Measurements from ENCODE around the gene COMMD10. TPM values are rescaled to one million over a fixed set of nuclear protein-coding genes. Genes with fewer than 3 reads are reported as not detected.

Gene COMMD10
- polyA plus RNA-seq, 1 donor (not counting 4 experiments of a cell fraction or from before 2014, with no cell fraction given) = 22.3 TPM

DNA sequence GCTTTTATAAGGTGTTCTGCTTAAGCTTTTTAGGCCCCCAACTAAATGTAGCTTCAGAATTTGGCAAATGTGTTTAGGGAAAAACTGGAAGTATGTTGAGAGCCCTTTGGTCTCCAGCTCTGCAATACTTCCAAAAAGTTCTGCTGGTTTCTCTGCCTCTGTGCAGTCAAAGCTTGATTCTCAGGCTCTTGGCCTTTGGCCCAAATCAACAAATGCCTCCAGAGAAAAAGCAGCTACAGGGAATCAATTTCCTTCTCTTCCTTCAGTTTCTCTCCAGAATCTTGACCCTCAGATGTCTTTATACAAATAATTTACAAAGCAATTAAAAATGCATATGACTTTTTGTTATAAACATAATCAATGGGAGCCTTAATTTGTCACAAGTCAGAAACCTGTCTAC lies 235.7 kb downstream of the COMMD10 start:
- H3K36me3 ChIP-seq (ENCODE audit: control insufficient read depth in 2 of 2, extremely low read depth in 1 of 2, insufficient read depth in 2 of 2, low read length in 2 of 2) = no peaks in the 10 kb centered on the region
- TF ChIP-seq, protein P1, sequence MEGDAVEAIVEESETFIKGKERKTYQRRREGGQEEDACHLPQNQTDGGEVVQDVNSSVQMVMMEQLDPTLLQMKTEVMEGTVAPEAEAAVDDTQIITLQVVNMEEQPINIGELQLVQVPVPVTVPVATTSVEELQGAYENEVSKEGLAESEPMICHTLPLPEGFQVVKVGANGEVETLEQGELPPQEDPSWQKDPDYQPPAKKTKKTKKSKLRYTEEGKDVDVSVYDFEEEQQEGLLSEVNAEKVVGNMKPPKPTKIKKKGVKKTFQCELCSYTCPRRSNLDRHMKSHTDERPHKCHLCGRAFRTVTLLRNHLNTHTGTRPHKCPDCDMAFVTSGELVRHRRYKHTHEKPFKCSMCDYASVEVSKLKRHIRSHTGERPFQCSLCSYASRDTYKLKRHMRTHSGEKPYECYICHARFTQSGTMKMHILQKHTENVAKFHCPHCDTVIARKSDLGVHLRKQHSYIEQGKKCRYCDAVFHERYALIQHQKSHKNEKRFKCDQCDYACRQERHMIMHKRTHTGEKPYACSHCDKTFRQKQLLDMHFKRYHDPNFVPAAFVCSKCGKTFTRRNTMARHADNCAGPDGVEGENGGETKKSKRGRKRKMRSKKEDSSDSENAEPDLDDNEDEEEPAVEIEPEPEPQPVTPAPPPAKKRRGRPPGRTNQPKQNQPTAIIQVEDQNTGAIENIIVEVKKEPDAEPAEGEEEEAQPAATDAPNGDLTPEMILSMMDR (optimal IDR thresholded peaks at IDR 0.05 in 1 of 3, IDR thresholded peaks at IDR 0.05 in 1 of 3, conservative IDR thresholded peaks at IDR 0.05 in 1 of 3; ENCODE audit: extremely low read depth in 1 of 3, insufficient read depth in 2 of 3, low read length in 3 of 3) = no peak
- no peak for TF ChIP-seq EZH2 (IDR thresholded peaks at IDR 0.05; ENCODE audit: low read length)
- no peak overlapping the region for H3K27ac ChIP-seq (ENCODE audit: control insufficient read depth, insufficient read depth, low read length)
- no peaks in the 10 kb centered on the region for H4K20me1 ChIP-seq (ENCODE audit: control insufficient read depth, extremely low read depth, insufficient read depth, low read length)
- H3K27me3 ChIP-seq (ENCODE audit: control insufficient read depth, extremely low read depth, insufficient read depth, low read length) = no peaks in the 10 kb centered on the region
- no peak overlapping the region for H3K9ac ChIP-seq (ENCODE audit: control insufficient read depth, extremely low read depth, insufficient read depth, low read length)
- H3K4me1 ChIP-seq (ENCODE audit: control insufficient read depth, extremely low read depth, insufficient read depth, low read length) = no peaks in the 10 kb centered on the region
- no peak overlapping the region for H2AFZ ChIP-seq (ENCODE audit: control insufficient read depth, low read length)
- H3K4me3 ChIP-seq (ENCODE audit: control insufficient read depth in 2 of 3, extremely low read depth in 1 of 3, insufficient read depth in 2 of 3, low read depth in 1 of 3, low read length in 3 of 3) = no peak overlapping the region
- H3K4me2 ChIP-seq (ENCODE audit: control insufficient read depth, extremely low read depth, insufficient read depth, low read depth, low read length) = no peak overlapping the region
- dilution Hi-C loops (cut with MboI; ENCODE audit: extremely low pct_ligation_motif_present, low sequenced_read_pairs) = no loop called here
- DNase-seq (ENCODE audit: low read depth, low spot score) (no peak), FAIRE-seq (no peak)
- H3K79me2 ChIP-seq (ENCODE audit: control insufficient read depth, insufficient read depth, low read length) = no peaks in the 10 kb centered on the region
- no peaks in the 10 kb centered on the region for H3K9me3 ChIP-seq (ENCODE audit: control insufficient read depth, low read depth, low read length)
- H3K9me1 ChIP-seq (ENCODE audit: control insufficient read depth, extremely low read depth, insufficient read depth, low read length) = no peaks in the 10 kb centered on the region

- Histone ChIP-seq H3K36me3 (ENCODE audit: control insufficient read depth in 2 of 2, extremely low read depth in 1 of 2, insufficient read depth in 2 of 2, low read length in 2 of 2) (no peaks in the 10 kb centered on the region), H3K4me2 (ENCODE audit: control insufficient read depth, extremely low read depth, insufficient read depth, low read depth, low read length) (no peak overlapping the region), H2AFZ (ENCODE audit: control insufficient read depth, low read length) (no peak overlapping the region), H3K4me1 (ENCODE audit: control insufficient read depth, extremely low read depth, insufficient read depth, low read length) (no peaks in the 10 kb centered on the region), H4K20me1 (ENCODE audit: control insufficient read depth, extremely low read depth, insufficient read depth, low read length) (no peaks in the 10 kb centered on the region), H3K4me3 (ENCODE audit: control insufficient read depth in 2 of 3, extremely low read depth in 1 of 3, insufficient read depth in 2 of 3, low read depth in 1 of 3, low read length in 3 of 3) (no peak overlapping the region), H3K79me2 (ENCODE audit: control insufficient read depth, insufficient read depth, low read length) (no peaks in the 10 kb centered on the region), H3K27ac (ENCODE audit: control insufficient read depth, insufficient read depth, low read length) (no peak overlapping the region), H3K9me3 (ENCODE audit: control insufficient read depth, low read depth, low read length) (no peaks in the 10 kb centered on the region), H3K27me3 (ENCODE audit: control insufficient read depth, extremely low read depth, insufficient read depth, low read length) (no peaks in the 10 kb centered on the region), H3K9ac (ENCODE audit: control insufficient read depth, extremely low read depth, insufficient read depth, low read length) (no peak overlapping the region), H3K9me1 (ENCODE audit: control insufficient read depth, extremely low read depth, insufficient read depth, low read length) (no peaks in the 10 kb centered on the region)
- dilution Hi-C loops (cut with MboI; ENCODE audit: extremely low pct_ligation_motif_present, low sequenced_read_pairs) = no loop called here
- no peak for FAIRE-seq
- TF ChIP-seq EZH2 (IDR thresholded peaks at IDR 0.05; ENCODE audit: low read length) = no peak
- DNase-seq (ENCODE audit: low read depth, low spot score) = no peak
These were observed 244.7 kb downstream of the COMMD10 start for GRCh38 chr5:116329503-116329902.

DNA sequence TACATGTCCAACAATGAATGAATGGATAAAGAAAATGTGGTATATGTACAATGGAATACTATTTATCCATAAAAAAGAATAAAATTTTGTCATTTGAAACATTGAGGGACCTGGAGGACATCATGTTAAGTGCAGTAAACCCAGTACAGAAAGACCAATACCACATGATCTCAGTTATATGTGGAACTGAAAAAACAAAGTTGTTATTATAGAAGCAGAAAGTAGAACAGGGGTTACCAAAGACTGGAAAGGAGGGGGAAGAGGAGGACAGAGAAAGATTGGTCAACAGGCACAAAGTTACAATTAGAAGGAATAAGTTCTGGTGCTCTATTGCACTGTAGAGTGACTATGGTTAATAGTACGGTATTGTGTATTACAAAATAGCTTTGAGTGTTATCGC lies 256.0 kb downstream of the COMMD10 start:
- no peak for DNase-seq (ENCODE audit: low read depth, low spot score)
- no peaks in the 10 kb centered on the region for H3K27me3 ChIP-seq (ENCODE audit: control insufficient read depth, extremely low read depth, insufficient read depth, low read length)
- H3K27ac ChIP-seq (ENCODE audit: control insufficient read depth, insufficient read depth, low read length) = no peak overlapping the region
- H2AFZ ChIP-seq (ENCODE audit: control insufficient read depth, low read length) = no peak overlapping the region
- dilution Hi-C loops (cut with MboI; ENCODE audit: extremely low pct_ligation_motif_present, low sequenced_read_pairs) = no loop called here
- H3K36me3 ChIP-seq (ENCODE audit: control insufficient read depth in 2 of 2, extremely low read depth in 1 of 2, insufficient read depth in 2 of 2, low read length in 2 of 2) = no peaks in the 10 kb centered on the region
- no peak for FAIRE-seq
- H4K20me1 ChIP-seq (ENCODE audit: control insufficient read depth, extremely low read depth, insufficient read depth, low read length) = no peaks in the 10 kb centered on the region
- no peaks in the 10 kb centered on the region for H3K79me2 ChIP-seq (ENCODE audit: control insufficient read depth, insufficient read depth, low read length)
- no peak overlapping the region for H3K9ac ChIP-seq (ENCODE audit: control insufficient read depth, extremely low read depth, insufficient read depth, low read length)
- H3K4me2 ChIP-seq (ENCODE audit: control insufficient read depth, extremely low read depth, insufficient read depth, low read depth, low read length) = no peak overlapping the region
- no peaks in the 10 kb centered on the region for H3K4me1 ChIP-seq (ENCODE audit: control insufficient read depth, extremely low read depth, insufficient read depth, low read length)
- H3K9me1 ChIP-seq (ENCODE audit: control insufficient read depth, extremely low read depth, insufficient read depth, low read length) = no peaks in the 10 kb centered on the region
- no peaks in the 10 kb centered on the region for H3K9me3 ChIP-seq (ENCODE audit: control insufficient read depth, low read depth, low read length)
- TF ChIP-seq, protein P1 (optimal IDR thresholded peaks at IDR 0.05 in 1 of 3, IDR thresholded peaks at IDR 0.05 in 1 of 3, conservative IDR thresholded peaks at IDR 0.05 in 1 of 3; ENCODE audit: extremely low read depth in 1 of 3, insufficient read depth in 2 of 3, low read length in 3 of 3) = no peak
- TF ChIP-seq EZH2 (IDR thresholded peaks at IDR 0.05; ENCODE audit: low read length) = no peak
- no peak overlapping the region for H3K4me3 ChIP-seq (ENCODE audit: control insufficient read depth in 2 of 3, extremely low read depth in 1 of 3, insufficient read depth in 2 of 3, low read depth in 1 of 3, low read length in 3 of 3)
